Nephron progenitor cell (in vitro differentiated cells): Measurements from ENCODE around the gene CFDP1.

ENCODE experiments used
- DNase-seq: peaks from one replicate; pipeline ENCODE4 v3.0.0; 2021
- H3K27ac Mint-ChIP-seq: 2 replicates; pipeline ENCODE4 v1.8.0; 2021; ENCODE audit warnings: mild to moderate bottlenecking, moderate library complexity, mixed read lengths
- H3K27me3 Mint-ChIP-seq: 2 replicates; pipeline ENCODE4 v1.8.0; 2021; ENCODE audit warnings: mild to moderate bottlenecking, low read depth, mixed read lengths; ENCODE audit not compliant: poor library complexity
- H3K36me3 Mint-ChIP-seq: 2 replicates; pipeline ENCODE4 v1.8.0; 2021; ENCODE audit warnings: low read depth, mixed read lengths
- H3K4me1 Mint-ChIP-seq: 2 replicates; pipeline ENCODE4 v1.8.0; 2021; ENCODE audit warnings: mixed read lengths
- H3K4me3 Mint-ChIP-seq: 2 replicates; pipeline ENCODE4 v1.8.0; 2021; ENCODE audit warnings: mild to moderate bottlenecking, moderate library complexity, mixed read lengths
- H3K9me3 Mint-ChIP-seq: 2 replicates; pipeline ENCODE4 v1.8.0; 2021; ENCODE audit warnings: mild to moderate bottlenecking, moderate library complexity, mixed read lengths
- CTCF ChIP-seq: fragments of 200-600 bp; sonication (generic); IDR thresholded peaks from 2 replicates; pipeline ENCODE4 v1.5.0; 2021; ENCODE audit warnings: antibody characterized with exemption

CFDP1 gene

GRCh38 chr16:75477680-75478473 lies 44.6 kb upstream of the CFDP1 start:
- Mint-ChIP-seq H3K27ac (no peak overlapping the region), H3K4me3 (no peak overlapping the region), H3K27me3 (peaks cover 9% of the 10 kb centered on the region), H3K4me1 (peaks cover 9% of the 10 kb centered on the region), H3K9me3 (no peaks in the 10 kb centered on the region), H3K36me3 (peaks cover 10% of the 10 kb centered on the region)
- no peak for DNase-seq
- no peak for TF ChIP-seq CTCF

GRCh38 chr16:75476817-75477216 lies 43.5 kb upstream of the CFDP1 start:
- H3K27me3 Mint-ChIP-seq: peaks cover 9% of the 10 kb centered on the region
- H3K4me1 Mint-ChIP-seq: peaks cover 11% of the 10 kb centered on the region
- TF ChIP-seq CTCF: no peak
- H3K4me3 Mint-ChIP-seq: no peak overlapping the region
- peaks cover 10% of the 10 kb centered on the region for H3K36me3 Mint-ChIP-seq
- no peak for DNase-seq
- no peaks in the 10 kb centered on the region for H3K9me3 Mint-ChIP-seq
- no peak overlapping the region for H3K27ac Mint-ChIP-seq

DNA sequence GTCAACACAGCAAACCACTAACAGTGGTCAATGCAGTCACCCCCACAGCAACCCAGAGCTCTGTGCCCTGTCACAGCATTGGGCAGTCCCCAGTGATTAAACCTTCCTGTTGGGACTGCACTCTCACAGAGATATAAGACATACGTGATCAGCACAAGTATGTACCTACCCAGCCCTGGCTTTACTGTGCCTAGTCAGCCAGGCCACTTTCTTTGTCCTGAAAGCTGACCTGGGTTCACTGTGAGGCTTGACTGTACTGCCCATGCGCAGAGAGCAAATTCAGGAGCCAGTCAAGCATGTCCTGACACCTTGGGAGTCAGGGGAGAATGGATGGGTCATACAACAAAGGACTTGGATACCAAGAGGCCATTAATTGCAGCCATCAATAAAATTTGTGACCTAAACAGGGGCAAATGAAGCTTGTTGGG lies 42.1 kb upstream of the CFDP1 start:
- no peak for TF ChIP-seq CTCF
- Mint-ChIP-seq H3K36me3 (peaks cover 10% of the 10 kb centered on the region), H3K27ac (peak overlapping the region; percentile 83), H3K27me3 (peaks cover 9% of the 10 kb centered on the region), H3K4me1 (peaks cover 14% of the 10 kb centered on the region), H3K4me3 (no peak overlapping the region), H3K9me3 (no peaks in the 10 kb centered on the region)
- no peak for DNase-seq

- no peak for TF ChIP-seq CTCF
- Mint-ChIP-seq H3K9me3 (peaks cover 15% of the 10 kb centered on the region), H3K27ac (no peak overlapping the region), H3K4me1 (peaks cover 19% of the 10 kb centered on the region), H3K36me3 (peaks cover 8% of the 10 kb centered on the region), H3K27me3 (peaks cover 13% of the 10 kb centered on the region), H3K4me3 (no peak overlapping the region)
- DNase-seq: no peak
Measured at GRCh38 chr16:75472908-75473877, 39.9 kb upstream of the CFDP1 start.

DNA sequence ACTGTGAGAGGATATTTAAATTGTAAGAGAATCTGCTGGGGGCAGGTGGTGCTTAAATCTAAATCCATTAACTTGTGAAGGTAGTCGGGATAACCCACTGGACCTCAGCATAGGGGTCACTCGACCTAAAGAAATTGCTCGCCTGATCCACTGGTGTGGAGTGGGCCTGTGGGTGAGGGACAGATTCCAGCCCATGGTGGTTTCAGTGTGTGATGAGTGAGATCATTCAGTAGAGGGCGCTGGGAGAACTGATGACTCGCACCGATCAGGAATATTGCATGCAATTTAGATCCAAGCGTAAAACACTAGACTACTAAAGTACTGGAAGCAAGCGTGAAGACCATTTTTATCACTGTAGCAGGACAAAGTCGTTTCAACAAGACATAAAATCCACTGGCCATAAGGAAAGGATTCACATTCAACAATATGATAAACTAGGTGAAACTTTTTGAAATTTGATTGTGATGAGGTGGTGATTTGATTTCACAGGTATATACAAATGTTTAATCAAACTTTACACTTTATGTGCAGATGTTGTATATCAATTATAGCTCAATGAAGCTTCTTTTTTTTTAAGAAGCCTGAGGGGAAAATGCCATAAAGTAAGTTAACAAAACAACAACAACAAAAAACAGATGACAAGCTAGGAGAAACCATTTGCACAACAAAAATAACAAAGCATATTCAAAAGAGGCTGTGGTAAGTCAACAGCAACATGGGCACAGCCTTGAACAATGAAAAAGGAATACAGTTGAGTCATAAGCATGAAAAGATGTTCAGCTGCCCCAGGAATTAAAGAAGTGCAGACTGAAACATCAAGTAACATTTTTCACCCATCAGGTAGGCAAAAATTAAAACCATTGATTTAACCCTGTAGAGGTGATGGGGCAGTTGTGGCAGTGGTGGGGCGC lies 38.7 kb upstream of the CFDP1 start:
- peaks cover 8% of the 10 kb centered on the region for H3K36me3 Mint-ChIP-seq
- H3K4me3 Mint-ChIP-seq: no peak overlapping the region
- TF ChIP-seq CTCF: peak; percentile 62
- H3K4me1 Mint-ChIP-seq: peaks cover 19% of the 10 kb centered on the region
- peak; percentile 45 for DNase-seq
- peaks cover 15% of the 10 kb centered on the region for H3K9me3 Mint-ChIP-seq
- no peak overlapping the region for H3K27ac Mint-ChIP-seq
- peaks cover 13% of the 10 kb centered on the region for H3K27me3 Mint-ChIP-seq
